ENCODE data around the gene CCDC183. TPM values are rescaled to one million over a fixed set of nuclear protein-coding genes. Genes with fewer than 3 reads are reported as not detected.
A peak's percentile ranks its signal among the peaks of the same experiment; 100 is the strongest.

Gene CCDC183
- total RNA-seq, 1 donor from 2014 or later, result 2.2 TPM

GRCh38 chr9:136808806-136809158 is 12.6 kb downstream of the CCDC183 start:
- ATAC-seq (no peak), DNase-seq (no peak)
- intact Hi-C loops (cut with micrococcal nuclease), result no loop called here

GRCh38 chr9:136814725-136815421 is 18.7 kb downstream of the CCDC183 start:
- intact Hi-C loops (cut with micrococcal nuclease), result no loop called here
- ATAC-seq (no peak), DNase-seq (no peak)

- no peak for DNase-seq
- intact Hi-C loops (cut with micrococcal nuclease), result no loop called here
- ATAC-seq, result no peak
These were observed 19.3 kb downstream of the CCDC183 start for GRCh38 chr9:136815422-136815782.

GRCh38 chr9:136820971-136821825 is 25.1 kb downstream of the CCDC183 start:
- intact Hi-C loops (cut with micrococcal nuclease), result no loop called here
- DNase-seq (no peak), ATAC-seq (peak; percentile 83)

- peak; percentile 7 for ATAC-seq
- intact Hi-C loops (cut with micrococcal nuclease), result no loop called here
- DNase-seq, result no peak
These were observed 25.8 kb downstream of the CCDC183 start for GRCh38 chr9:136821826-136822544.

GRCh38 chr9:136823136-136824046 is 27.3 kb downstream of the CCDC183 start:
- intact Hi-C loops (cut with micrococcal nuclease), result no loop called here
- DNase-seq, result no peak
- no peak for ATAC-seq

GRCh38 chr9:136824496-136825225 is 28.5 kb downstream of the CCDC183 start:
- ATAC-seq (no peak), DNase-seq (no peak)
- intact Hi-C loops (cut with micrococcal nuclease), result no loop called here

GRCh38 chr9:136825295-136826187 is 29.4 kb downstream of the CCDC183 start:
- intact Hi-C loops (cut with micrococcal nuclease), result no loop called here
- ATAC-seq, result no peak
- no peak for DNase-seq

- intact Hi-C loops (cut with micrococcal nuclease), result no loop called here
- DNase-seq, result no peak
- no peak for ATAC-seq
These were observed 30.0 kb downstream of the CCDC183 start for GRCh38 chr9:136826188-136826541.

- ATAC-seq (no peak), DNase-seq (no peak)
- intact Hi-C loops (cut with micrococcal nuclease), result no loop called here
These were observed 30.8 kb downstream of the CCDC183 start for GRCh38 chr9:136826703-136827582.

- intact Hi-C loops (cut with micrococcal nuclease), result no loop called here
- ATAC-seq, result no peak
These were observed 31.8 kb downstream of the CCDC183 start for GRCh38 chr9:136827794-136828473.

GRCh38 chr9:136828474-136829140 is 32.5 kb downstream of the CCDC183 start:
- DNase-seq, result no peak
- intact Hi-C loops (cut with micrococcal nuclease), result no loop called here
- no peak for ATAC-seq

More at GRCh38 chr9:136827794-136828473, 31.8 kb downstream of the CCDC183 start:
- no peak for DNase-seq

- no peak for ATAC-seq
- no peak for DNase-seq
- intact Hi-C loops (cut with micrococcal nuclease), result no loop called here
These were observed 33.3 kb downstream of the CCDC183 start for GRCh38 chr9:136829412-136829811.

- ATAC-seq (peak; percentile 17), DNase-seq (no peak)
- intact Hi-C loops (cut with micrococcal nuclease), result no loop called here
These were observed 34.1 kb downstream of the CCDC183 start for GRCh38 chr9:136829981-136830885.

Data from left ventricle myocardium superior (tissue), 1 donor.